ENCODE results near the gene ANXA2.

The ANXA2 gene

DNA sequence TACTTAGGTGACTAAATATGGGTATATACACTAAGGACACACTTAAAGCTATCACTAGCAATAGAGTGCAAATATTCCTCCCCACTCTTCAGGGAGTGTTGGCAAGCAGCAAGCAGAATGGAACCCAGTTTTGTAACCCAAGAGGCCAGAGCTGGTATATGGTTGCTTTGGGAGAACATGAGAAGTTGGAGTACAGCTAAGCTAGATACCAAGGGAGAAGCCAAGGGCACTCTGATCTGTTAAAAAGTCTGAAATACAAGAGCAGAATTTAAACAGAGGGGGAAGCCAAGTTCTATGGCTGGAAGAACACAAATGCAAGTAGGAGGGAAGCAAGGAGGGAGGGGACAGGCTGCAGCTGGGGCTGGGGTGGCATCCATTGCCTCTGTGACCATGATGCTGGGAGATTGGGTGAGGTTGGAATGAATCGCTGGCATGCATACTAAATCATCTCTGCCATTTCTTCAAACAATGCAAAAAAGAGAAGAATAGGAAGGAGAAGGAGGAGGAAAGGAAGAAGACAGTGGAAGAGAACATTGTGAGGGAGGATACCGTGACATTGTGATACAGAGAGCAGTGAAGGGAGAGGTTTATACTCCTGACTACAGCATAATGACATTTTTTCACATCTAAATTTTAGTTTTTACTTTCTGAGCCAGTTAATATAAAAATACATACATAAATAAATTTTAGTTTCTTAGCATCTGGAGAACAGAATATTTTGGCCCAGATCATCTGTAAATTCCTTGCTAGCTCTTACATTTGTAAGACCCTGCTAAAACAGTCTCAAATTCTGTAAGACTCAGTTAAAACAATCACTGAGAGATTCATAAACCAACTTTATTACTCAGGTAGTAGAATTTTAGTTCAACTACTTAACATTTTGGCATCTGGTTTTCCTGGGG lies 9.0 kb upstream of the ANXA2 start:
- no peak for TF ChIP-seq CTCF (IDR thresholded peaks at IDR 0.05)

DNA sequence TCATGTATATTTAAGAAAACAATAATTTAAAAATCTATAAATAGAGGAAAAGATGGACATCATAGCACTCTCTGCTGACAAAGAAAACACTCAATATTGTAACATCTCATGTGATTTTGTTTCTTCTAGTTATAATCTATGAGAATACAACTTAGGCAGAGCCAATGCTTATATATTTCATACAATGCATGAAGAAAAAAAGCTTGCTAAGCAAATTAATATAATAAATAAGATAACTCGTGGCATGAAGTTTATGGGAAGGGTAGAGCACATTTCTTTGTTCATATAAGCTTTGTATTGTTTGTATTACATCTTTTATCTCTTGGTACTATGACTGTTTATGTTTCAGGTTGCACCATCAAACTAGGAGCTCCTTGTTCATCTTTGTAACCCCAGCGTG lies 7.6 kb upstream of the ANXA2 start:
- TF ChIP-seq CTCF (IDR thresholded peaks at IDR 0.05), result no peak

GRCh38 chr15:60400944-60401343 lies 3.2 kb upstream of the ANXA2 start:
- no peak for TF ChIP-seq CTCF (IDR thresholded peaks at IDR 0.05)

DNA sequence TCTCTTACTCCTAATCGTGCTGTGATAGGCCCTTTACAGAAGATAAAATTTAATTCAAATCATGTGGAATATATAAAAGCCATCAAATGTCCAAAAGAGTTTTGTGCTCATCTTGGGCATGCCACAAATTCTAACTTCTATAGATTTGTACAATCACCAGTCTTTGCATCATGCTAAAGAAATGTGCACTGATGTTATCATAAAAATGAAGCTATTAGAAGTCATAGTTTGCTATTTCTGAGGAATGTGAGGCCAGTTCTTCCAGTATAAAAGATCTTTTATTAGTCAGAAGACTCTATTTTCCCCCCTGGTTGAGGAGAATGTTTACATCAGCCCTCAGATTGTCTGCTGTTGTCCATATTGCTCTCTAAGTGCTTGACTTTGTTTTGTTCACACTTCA lies 2.1 kb upstream of the ANXA2 start:
- no peak for TF ChIP-seq CTCF (IDR thresholded peaks at IDR 0.05)

DNA sequence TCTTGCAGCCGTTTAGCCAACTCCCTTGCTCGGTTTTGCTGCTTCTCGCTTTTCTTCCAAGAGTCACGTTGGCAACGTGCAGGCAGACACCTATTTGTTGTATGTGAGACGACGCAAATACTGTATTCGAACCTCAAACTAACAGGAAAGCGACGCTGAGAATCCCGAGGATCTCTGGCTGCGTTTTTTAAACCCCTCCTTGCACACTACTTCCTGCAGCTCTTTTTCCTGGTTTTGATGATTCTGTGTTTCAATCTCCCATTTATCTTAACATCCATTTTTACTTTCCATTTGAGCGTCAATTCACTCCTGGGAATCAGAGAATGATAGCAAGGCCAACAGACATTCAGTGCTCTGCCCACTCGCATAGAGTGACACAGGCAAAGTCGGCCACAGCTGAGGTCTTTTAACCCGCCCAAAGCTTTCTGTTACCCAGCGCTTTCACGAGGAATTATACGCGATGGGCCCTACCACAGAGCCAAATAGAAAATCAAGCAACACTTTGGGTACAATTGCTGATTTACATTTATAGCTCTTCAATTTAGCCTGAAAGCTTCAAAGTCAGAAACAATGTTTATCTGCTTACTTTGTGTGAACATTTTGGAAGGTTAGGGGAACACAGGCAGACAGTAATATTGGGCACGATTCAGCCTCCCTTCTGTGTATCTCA lies 1.6 kb upstream of the ANXA2 start:
- TF ChIP-seq CTCF (IDR thresholded peaks at IDR 0.05), result no peak

GRCh38 chr15:60396958-60397771 lies 621 bp downstream of the ANXA2 start:
- no peak for TF ChIP-seq CTCF (IDR thresholded peaks at IDR 0.05)

- no peak for TF ChIP-seq CTCF (IDR thresholded peaks at IDR 0.05)
Measured at GRCh38 chr15:60396560-60396957, 1.2 kb downstream of the ANXA2 start.
